DMS79 treated with DMSO at 0.1 percent for 48 hours (cell line): Measurements from ENCODE around the gene CITED1.
"Not testable (repeated sequence)": the region's sequence is repeated elsewhere in the genome, so short reads cannot be mapped to it uniquely, and the experiment has no call there.

Experiments
- DNase-seq: peaks from one replicate; lab custom pipeline; 2025; lab: John Stamatoyannopoulos, UW

CITED1 gene, protein sequence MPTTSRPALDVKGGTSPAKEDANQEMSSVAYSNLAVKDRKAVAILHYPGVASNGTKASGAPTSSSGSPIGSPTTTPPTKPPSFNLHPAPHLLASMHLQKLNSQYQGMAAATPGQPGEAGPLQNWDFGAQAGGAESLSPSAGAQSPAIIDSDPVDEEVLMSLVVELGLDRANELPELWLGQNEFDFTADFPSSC

DNA sequence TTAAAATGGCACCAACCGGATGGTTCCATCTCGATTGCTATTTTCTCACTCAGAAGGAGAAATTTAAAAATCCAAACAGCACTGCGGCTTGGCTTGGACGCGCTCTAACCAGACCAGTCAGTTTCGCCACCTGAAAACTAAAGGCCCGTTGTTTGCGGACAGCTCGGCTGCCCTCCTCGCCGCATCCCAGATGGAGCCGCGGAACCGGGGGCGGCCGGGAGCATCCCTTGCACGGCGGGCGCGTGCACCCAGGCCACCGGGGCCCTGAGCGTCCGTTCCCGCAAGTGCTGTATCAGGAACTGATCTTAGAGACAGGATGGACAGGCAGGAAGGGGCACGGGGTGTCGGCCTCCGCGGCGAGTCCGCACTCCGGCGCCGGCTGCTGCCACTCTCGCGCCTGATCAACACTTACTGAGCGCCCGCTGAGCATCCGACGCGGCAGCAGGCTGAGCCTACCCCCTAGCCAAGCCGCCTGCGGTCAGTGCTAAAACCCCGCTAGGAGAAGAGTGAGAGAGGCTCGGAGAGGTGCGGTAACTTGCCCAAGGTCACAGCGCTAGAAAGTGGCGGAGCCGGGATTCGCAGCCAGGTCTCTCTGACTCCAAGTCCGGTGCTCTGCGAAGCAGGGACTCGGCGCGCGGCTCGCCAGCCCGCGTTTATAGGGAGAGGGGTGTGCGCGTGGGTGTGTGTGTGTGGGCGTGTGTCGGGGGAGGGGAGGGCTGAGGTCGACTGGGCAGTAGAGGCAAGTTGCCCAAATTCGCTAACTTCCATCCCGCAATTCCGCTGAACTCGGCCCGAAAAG lies at the start of gene CITED1:
TSS of gene CITED1 (minus strand) at position 629 of the 799 bp plus-strand sequence. CDS start 3,045 bp downstream, outside the sequence.
- no peak for DNase-seq

DNA sequence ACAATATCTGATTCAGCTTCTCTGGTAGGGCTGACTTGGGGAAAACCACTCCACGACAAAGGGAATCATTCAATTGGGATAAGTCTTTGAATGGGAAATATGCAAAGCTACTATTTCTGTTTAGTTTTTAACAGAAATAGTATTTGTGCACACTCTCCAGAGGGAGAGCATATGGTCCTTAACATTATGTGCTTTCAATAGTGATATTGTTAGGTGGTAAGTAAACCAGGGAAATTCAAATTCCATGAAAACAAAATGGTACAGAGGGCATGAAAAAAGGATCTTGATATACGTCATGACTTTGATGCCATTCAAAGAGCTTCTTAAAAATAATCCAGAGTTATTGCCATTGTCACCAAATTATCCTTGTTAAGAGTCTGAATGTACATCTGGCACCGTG lies 47.1 kb upstream of the CITED1 start:
- DNase-seq: no peak

DNA sequence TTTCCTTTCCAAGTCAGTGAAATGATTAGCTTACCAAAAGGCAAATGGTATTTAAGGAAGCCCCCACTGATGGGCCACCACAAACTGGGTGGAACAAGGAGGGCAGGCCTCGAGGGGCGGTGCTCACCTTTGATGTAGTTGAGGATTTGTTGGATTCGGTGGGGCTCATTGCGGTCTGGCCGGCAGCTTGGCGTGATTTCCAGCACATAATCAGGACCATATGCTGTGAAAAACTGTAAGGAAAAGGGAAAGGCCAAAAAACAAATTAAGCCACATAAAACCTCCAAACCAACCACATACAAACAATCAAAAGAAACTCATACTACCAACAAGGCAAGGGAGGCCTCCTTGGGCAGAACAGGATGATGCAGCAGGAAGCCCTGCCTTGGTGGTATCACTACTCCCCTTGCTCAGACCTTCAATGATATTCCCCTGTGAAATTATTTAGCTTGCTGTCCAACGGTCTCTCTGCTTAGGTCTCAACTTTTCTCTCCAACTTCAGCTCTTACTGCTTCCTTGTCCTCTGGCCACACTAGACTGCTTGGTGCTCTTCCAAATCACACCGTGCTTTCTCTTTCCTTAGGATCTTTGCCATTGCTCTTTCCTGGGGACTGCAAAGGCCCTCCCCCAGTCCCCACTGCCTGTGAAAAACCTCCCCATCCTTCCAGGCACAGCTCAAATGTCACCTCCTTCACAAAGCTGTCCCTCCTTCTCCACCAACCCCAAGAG lies 46.1 kb upstream of the CITED1 start:
- no peak for DNase-seq

DNA sequence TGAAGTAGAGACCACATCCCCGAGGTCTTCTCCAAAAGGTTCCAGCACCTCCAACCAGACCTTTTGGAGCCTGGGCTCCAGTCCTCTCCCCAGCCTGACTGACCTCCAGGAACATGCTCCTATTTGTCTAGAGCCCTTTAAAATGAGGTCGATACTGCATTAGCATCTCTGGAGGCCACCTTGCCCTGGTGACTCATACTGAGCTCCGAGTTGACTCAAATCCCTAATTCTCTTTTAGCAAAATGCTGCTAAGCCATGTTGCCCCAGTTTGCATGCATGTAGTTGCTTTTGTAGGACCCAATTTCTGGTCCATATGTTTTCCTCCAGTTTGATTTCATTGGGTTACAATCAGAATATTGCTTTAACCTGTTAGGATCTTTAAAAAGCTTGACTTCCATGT lies 43.5 kb upstream of the CITED1 start:
- DNase-seq: no peak

DNA sequence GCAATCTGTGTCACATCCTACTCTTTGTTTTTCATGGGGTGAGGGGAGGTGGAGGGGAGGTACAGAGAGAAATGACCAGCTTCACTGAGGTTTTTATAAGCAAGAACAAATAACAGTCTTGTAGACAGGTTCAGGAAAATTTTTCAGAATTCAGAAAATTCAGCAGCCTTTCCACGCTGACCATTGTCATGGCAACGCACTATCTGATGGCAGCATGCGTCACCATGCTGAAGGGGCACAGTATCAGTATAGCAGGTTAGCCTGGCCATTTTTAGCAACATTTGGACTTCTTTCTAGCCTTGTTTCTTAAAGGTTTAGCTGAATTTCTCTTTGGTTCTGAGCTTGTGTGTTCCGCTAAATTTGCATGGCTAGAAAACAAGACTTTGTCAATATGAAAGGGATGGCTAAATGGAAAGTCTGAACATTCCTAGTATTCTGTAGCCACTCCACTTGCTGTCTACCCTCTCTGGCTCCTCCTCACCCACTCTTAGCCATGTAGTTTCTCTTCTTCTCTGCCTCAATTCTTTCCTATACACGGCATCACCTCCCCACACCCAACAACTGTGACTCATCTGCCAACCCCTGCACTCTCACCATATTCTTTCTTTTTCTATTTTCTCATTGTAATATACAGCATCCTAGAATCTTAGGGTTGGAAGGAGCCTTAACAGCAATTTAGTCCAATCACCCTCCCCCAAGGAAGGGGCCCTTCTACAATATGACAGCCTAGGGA lies 42.7 kb upstream of the CITED1 start:
- DNase-seq: no peak

DNA sequence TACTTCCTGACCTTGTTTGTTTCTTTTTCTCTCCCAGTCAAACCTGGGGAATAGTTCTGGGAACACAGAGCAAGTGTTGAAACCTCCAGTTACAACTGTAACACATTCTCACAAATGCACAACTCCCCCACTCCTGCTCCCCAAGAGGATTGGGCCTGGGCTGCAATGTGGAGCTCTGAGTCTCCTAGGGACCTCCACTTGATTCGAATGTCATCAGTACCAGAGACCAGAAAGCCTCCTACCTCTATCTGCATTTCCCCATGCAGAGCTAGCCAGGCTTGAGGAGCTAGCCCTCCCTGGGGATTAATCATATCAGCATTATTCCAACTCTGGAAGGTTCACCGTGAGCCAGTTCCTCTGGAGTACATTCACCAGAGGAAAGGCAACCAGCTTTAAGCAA lies 41.7 kb upstream of the CITED1 start:
- DNase-seq: no peak

DNA sequence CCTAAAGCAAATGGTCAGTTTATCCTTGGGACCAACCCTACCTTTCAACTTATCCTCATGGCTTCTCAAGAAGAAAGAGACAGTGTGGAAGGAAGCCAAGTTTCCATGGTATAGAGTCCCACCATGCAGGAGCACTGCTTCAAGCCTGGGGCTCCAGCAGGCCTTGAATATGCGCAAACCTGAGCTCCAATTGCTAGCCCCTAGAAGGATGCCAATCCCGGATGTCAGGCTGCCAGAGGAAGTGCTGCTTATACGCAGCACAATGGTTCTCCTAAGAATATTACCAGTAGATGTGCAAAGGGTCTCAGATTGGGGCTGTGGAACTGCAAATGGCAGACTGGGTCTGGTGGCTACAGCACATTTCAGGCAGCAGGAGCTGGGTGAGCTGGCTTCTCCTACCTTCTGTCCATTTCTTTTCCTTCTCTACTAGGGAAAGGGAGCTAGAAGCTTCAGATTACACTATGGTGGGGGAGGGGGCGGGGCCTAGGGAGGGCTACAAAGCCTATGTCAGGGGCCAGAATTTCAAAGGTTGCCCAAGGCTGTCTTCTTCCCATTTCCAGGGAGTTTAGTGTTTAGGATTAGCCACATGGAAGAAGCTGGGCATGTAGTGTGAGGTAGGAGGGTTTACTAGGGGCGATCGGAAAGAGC lies 40.7 kb upstream of the CITED1 start:
- no peak for DNase-seq

DNA sequence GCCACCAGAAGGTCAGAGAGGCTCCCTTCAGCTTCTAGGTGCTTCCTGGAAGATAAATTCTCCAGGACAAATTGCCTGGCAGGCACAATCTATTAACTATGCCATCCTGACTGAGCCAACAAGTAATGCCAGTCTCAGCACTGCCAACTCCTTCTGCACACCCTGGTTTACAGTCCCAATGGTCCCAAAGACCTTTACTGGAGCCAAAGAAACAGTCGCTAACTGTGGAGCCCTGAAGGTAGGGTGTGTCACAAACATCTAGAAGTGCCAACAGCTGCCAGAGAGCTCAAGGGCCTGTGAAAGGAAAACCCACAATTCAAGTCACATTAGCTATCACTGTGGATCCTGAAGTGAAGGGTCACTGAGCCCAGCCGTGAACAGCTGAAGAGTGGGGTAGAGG lies 34.9 kb upstream of the CITED1 start:
- DNase-seq: peak; percentile 43

DNA sequence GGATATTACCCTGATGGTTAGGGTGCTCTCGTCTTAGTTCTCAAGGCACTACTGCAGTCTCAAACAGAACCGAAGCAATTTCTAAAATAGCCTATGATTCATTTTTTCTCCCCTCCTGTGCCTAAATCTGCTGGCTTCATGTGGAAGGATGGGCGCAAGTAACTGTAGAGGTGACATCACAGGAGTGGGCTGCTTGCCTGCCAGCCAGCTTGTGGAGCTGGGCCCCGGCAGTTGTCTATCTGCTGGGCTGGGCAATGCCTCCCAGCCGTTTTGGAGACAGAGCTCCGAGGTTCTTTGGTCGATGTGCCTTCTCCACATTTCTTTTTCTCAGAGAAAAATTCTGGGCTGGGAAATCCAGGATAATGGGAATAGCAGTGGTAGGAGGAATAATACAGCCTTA lies 34.3 kb upstream of the CITED1 start:
- DNase-seq: no peak

DNA sequence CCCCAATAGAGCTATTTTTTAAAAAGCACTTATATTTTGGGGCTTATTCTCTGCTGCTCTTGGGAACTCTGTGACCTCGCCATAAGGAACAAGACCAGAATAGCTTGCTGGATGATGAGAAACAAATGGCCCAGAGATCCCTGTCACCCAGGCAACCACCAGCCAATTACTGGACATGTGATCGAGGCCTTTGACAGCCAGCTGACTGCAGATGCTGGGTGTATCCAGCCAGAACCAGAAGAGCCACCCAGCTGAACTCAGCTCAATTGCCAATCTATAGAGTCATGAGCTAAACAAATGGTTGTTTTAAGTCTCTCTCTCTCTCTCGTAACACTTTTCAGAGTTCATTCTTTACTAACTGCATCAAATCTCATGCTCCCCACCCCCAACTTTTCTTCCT lies 24.4 kb upstream of the CITED1 start:
- no peak for DNase-seq

DNA sequence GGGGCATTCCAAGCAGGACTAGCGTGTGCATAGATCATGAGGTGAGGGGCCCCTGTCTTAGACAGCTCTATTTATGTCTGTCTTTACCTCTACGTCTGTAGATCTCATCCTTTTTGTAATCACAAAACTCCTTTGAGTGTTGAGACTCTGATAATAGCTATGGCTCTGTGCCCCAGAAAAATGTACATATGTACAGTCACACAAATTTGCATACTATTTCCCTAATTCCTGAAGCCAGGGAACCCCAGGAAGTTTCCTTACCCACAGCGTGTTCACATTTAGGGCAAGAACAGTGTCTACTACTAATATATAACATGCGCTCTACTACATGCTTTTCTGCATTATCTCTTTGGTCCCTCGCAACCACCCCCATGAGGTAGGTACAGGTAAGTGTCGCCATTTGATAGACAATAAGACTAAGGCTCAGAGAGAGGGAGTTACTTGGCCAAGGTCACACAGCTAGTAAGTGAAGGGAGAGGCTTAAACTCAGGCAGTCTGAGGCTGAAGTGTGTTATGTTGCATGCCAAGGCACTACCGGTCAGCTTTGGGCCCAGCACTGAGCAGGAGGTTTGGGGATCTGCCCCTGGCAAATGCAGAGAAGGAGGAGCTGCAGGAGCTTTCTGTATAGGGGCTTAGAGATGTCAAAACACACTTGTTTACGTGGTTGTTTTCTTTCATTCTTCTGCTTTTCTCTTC lies 21.0 kb upstream of the CITED1 start:
- DNase-seq: no peak

DNA sequence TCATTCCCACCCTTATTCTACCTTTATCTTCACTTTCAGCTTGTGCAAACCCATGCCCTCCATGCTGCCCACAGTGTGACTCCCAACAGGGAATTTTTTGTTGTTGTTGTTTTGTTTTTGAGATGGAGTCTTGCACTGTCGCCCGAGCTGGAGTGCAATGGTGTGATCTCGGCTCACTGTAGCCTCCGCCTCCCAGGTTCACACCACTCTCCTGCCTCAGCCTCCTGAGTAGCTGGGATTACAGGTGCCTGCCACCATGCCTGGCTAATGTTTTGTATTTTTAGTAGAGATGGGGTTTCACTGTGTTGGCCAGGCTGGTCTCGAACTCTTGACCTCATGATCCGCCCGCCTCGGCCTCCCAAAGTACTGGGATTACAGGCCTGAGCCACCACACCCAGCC lies 13.9 kb upstream of the CITED1 start:
- not testable (repeated sequence) for DNase-seq

DNA sequence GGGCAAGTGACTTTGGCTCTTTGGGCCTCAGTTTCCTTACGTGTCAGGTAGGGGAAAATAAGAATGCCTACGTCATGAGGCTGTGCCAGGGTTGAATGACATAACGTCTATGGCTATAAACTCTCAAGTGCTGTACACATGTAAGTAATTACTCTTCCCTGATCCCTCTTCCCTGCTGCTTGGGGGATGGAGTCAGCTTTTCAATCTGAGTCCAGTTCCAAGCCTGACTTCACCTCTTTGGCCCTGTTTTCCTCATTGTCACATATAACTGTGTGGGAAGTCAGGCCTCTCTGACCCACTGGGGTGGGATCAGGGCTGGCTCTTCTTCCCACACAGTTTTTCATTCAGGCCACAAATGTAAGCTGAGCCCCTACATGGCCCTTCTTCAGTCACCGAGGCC lies 11.4 kb upstream of the CITED1 start:
- no peak for DNase-seq

DNA sequence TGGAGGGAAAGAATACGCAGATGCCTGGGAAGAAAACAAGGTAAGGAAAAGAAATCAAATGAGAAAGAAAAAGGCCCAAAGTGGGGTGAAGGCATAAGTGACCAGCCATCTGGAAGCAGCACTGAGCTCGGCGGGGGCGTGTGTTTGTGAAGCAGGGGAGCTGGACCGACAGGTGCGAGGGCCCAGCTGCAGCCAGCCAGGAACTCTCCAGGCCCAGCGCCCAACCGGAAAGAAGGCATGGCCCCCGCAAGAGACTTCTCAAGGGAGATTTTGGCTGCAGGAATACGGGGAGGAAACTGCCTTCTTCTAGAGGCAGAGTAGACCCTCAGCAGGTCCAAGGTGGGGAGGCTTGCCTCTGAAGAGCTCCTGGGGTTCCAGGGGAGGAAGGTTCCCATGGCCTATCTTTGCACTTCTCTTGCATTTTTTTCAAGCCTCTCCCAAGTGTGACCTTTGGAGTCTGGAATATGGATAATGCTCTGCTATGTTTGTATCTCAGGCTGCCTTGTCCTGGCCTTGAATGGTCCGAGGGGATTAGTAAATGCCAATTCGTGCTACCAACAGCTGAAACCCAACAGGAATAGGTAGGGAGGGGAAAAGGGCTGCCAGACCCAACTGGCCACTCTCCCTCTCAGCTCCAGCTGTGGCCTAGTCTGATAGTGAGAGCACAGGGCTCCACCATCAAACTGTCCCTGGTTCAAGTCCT lies 10.8 kb upstream of the CITED1 start:
- DNase-seq: no peak

DNA sequence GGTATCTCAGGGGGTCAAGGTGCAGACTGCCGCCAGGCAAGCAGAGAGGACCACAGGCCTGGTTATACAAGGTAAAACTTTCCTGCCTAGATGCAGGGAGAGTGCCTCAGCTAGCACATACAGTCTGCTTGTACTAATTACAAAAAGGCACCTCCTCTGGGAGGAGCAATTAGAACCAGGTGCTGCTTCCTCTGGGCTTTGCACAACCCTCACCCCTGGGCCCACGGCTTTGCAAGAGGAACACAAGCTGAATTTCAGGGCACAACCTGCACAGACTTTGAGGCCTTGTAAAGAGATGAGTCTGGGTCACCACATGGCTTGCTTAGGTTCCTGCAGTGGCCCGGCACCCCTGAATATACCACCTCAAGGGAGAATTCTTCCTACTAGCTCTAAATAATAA lies 9.2 kb upstream of the CITED1 start:
- DNase-seq: no peak

DNA sequence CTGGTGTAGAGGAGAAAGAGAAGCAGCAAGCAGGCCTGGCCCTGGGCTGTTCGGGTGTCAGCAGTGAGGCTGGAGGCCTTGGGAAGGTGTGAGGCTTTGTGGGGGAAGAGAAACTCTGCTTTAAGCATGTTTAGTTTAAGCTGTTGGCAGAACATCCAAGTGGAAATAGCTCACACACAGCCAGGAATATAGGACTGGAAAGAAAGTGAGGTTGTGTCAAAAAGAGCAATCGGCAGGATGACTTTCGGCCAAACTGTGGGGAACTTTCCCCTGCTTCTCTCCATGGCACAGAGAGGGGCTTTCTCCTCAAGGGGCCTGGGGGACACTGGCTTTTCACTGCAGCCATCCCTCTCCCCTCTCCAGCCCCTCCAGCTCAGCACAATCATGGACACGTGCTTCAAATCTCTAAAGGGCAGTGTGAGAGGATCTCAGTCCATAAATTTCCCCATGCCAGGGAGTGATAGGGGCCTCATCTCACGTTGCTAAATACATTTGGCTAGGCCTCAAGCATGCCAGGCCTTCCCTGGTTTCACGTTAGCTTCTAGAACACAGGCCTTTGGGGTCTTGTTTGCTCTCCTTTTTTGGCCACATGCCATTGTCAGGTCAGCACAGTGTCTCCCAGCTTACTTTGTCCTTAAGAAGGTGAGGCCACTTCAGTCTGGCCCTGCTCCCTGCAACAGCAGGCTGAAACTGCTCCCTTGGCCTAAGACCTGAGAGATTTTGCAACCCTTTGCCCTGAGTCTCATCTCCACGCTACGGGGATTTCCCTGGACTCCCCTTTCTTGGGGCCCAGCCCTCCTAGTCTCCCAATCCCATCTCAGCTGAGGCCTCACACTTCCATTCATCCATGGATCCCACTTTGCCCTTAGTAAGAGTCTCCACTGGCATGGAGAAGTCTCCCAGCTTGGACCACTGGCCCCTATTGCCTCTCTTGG lies 8.3 kb upstream of the CITED1 start:
- no peak for DNase-seq

DNA sequence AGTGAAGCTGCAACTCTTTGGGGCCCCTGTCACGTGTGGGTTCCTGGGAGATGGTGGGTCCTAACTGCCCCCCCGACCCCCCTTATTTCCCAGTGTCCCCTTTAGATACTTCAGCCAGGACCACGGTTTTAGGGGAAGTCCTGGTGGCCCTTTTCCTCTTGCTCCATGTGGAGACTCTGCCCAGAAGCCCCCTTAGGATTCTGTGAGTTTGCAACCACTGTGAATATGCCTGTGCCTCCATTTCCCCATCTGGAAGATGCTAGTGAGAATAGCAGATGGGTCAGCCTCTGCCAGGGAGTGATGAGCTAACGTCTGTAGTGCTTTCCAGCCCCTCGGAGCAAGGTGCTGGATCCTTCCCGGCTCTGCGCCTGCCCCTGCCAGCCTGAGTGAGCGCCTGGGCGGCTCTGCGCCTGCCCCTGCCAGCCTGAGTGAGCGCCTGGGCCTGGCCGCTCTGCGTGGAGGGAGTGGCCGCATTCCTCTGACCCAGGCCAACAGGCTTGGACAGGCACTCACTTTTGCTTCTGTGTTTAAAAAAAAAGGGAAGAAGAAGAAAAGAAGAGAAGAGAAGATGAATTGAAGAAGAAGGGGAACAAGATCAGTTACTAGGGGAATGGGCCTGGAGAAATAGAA lies 6.7 kb upstream of the CITED1 start:
- DNase-seq: no peak

DNA sequence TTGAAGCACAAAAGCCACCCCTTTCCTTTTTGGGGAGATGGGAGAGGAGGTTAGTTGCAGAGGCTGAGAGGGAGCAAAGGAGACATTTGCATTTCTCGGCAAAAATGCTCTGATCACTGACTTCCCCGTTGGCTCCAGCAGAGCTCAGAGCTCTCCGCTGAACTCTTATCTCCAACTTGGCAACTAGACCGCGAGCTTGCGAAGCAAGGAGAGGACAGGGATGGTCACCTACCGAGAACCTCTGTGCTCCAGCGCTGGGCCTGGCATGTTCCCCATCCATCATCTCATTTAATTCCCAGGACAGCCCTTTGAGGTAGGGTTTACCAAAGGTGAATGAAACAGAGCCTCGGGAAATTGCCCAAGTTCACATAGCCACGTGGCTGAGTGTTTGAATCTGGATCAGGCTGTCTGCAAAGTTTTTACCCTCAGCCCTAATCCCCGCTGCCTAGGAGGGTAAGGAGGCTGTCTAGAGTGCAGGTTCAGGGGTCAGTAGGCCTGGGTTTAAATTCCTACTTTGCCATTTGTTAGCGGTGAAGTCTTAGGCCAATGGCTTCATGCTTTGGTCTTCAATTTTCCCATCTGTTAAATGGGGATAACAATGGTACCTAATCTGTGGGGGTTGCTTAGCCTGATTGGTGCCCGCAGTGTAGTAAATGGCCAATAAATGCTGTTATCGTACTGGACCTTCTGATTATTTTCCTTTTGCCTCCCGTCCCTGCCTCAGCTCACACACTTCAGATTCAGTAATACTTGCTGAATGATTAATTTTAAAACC lies 3.8 kb upstream of the CITED1 start:
- no peak for DNase-seq
